D721Med (cell line): ENCODE measurements around the gene CMC4.

Experiments used
- DNase-seq: peaks from one replicate; pipeline ENCODE4 v3.0.0; 2011; ENCODE audit warnings: low spot score; ENCODE audit not compliant: insufficient read length
- FAIRE-seq: peaks from 2 replicates; lab custom pipeline; 2011; peaks lifted over from hg19 to GRCh38; lab: Jason Lieb, UNC
- TF ChIP-seq, protein P1 (sequence below): IDR thresholded peaks from 2 replicates; pipeline ENCODE4 v1.5.1; 2012; ENCODE audit warnings: mild to moderate bottlenecking, control low read depth; ENCODE audit not compliant: insufficient read depth; ENCODE audit errors: missing control alignments

CMC4 gene

DNA sequence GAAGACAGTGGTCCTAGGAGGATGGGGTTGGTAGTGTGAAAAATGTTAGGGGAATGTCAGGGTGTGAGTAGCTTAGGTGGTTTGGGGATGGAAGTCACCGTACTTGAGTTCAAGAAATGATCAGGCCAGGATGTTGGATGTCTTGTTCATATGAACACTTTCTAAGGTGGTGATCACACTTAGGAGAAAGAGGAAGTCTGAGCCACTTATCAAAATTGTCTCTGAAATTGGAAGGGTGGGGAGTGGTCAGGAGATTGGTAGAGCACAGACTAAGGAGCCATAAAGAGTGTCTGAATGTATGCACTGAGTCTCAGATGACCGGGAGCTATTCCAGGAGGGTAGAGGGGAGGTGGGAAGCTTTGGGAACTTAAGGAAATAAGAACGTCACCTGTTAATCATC, 17.3 kb downstream of the CMC4 start:
- FAIRE-seq (no peak), DNase-seq (no peak)

DNA sequence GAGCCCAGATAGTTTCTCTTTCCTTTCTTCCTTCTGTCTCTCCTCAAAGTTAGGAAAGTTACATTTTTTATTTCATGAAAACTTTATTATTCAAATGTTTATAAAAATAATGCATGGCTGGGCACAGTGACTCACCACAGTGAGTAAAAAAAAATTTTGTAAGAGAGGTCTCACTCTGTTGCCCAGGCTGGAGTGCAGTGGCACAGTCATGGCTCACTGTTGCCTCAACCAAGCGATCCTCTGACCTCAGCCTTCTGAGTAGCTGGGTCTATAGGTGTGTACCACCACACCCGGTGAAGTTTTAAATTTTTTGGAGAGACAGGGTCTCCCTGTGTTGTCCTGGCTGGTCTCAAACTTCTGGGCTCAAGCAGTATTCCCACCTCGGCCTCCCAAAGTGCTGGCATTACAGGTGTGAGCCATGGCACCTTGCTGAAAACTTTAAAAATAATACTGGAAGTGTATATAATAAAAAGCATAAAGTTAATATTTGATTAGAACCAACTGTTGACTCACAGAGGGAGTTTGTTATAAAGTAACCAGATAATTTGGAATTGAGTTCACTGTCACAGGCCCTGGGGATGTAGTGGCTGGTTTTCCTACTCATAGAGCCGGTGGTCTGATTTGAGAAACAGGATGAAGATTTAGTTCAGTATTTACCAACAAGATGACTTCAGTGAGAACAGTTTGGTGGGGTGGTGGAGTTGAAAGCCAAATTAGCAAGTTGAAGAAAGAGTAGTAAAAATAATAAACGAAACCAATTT, 18.0 kb downstream of the CMC4 start:
- no peak for DNase-seq
- TF ChIP-seq, protein P1, sequence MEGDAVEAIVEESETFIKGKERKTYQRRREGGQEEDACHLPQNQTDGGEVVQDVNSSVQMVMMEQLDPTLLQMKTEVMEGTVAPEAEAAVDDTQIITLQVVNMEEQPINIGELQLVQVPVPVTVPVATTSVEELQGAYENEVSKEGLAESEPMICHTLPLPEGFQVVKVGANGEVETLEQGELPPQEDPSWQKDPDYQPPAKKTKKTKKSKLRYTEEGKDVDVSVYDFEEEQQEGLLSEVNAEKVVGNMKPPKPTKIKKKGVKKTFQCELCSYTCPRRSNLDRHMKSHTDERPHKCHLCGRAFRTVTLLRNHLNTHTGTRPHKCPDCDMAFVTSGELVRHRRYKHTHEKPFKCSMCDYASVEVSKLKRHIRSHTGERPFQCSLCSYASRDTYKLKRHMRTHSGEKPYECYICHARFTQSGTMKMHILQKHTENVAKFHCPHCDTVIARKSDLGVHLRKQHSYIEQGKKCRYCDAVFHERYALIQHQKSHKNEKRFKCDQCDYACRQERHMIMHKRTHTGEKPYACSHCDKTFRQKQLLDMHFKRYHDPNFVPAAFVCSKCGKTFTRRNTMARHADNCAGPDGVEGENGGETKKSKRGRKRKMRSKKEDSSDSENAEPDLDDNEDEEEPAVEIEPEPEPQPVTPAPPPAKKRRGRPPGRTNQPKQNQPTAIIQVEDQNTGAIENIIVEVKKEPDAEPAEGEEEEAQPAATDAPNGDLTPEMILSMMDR, result no peak
- no peak for FAIRE-seq

More for the DNA sequence above, 17.3 kb downstream of the CMC4 start:
- TF ChIP-seq, protein P1, result no peak

DNA sequence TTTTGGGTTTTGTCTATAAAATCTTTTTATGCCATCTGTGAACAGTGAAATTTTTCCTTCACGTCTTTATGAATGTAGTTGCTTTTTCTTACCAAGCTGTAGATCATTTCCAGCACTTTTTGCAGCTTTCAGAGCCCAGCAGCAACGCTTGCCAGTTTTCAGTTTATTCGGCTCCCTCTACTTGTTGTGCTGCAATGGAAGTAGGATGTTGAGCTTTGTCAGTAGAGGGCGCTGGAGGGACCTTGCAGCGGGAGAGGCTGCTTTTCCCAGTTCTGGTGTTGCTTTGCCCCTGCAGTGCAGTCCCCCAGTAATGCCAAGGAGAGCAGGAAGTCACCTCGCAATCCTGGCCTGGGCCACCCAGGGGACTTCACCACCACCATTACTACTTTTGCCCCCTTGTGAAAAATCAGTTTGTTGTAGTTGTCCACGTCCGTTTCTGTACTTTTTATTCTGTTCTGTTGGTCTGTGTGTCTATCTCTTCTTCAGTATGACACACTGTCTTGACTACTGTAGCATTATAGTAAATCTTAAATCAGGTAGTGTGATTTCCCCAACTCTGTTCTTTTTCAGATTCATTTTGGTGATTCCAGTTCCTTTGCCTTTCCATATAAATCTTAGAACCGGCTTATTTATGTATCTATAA, 21.8 kb downstream of the CMC4 start:
- TF ChIP-seq, protein P1, result peak; percentile 51
- FAIRE-seq (no peak), DNase-seq (no peak)

DNA sequence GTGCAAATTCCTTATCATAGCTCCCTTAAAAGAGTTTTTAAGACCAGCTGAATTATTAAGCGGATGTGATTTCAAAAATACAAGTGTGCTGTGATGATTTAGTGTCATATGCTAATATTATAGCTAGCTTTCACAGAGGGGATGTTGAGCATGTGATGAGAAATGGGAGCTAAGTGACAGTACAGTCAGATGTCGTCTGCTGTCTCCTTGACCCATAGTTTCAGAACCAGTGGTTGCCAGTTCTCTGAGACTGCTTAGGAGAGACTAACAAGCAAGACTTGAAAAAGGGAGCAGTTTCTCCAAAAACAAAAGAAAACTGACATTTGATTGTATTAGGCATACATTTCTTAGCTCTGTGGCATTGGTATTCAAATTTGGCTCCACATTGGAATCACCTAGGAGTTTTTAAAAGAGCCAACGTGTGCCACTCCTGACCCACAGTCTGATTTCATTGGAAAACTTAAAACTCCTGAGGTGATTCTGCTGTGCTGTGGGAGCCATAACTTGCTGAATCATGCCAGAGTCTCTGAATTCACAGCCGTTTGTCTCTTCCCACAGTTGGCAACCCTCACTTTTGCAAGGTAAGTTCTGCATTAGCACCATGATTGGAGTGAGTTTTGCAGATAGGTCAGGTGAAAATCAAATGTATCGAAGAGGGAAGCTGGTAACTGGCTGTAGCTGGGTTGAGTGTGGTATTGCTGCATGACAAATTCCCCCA, 24.0 kb downstream of the CMC4 start:
- no peak for DNase-seq
- TF ChIP-seq, protein P1, result no peak
- FAIRE-seq, result no peak

DNA sequence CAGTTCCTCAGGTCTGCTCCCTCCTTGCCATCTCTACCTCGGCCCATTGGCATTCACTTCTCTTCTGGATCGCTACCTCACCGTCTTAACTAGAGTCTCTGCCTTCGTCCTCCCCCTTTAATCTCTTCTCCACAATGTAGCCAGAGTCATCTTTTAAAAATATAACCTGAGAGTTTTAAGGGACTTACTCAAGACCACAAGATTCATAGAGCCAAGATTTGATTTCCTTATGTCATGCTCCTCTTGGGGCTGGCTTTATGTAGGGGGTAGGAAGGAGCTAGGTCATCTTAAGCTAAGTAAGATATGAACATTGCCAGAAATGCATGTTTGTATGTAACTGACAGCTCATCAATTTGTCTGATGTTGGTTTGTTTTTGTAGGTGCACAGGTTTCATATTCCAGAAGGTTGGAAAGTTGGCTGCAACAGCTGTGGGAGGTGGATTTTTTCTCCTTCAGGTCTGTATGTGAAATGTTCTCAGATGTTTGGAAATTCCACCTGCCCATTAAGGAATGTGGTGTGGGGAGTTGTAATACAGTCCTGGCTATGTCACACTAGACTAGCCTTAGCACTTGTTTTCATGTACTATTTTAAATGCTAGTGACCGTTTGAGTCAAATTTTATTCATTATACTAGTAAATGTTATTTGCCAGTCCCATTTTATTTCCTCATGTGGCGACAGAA, 24.7 kb downstream of the CMC4 start:
- TF ChIP-seq, protein P1, result no peak
- no peak for FAIRE-seq
- DNase-seq, result no peak

DNA sequence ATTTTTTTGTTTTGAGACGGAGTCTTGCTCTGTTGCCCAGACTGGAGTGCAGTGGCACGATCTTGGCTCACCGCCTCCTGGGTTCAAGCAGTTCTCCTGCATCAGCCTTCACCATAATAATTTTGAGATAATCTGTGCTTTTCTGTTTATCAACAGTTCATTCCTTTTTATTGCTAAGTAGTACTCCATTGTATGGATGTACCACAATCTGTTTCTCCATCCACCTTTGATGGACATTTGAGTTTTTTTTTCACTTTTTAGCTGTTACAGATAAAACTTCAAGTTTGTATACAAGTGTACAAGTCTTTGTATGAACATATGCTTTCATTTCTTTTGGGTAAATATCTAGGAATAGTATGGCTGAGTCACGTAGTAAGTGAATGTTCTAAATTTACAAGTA, 35.2 kb downstream of the CMC4 start:
- TF ChIP-seq, protein P1, result no peak
- DNase-seq (no peak), FAIRE-seq (no peak)
